ENCODE data around the gene EOLA1. TPM values are rescaled to one million over a fixed set of nuclear protein-coding genes. Genes with fewer than 3 reads are reported as not detected.
"Not testable (repeated sequence)": the region's sequence is repeated elsewhere in the genome, so short reads cannot be mapped to it uniquely, and the experiment has no call there.

EOLA1 gene
- total RNA-seq, 2 donors from 2014 or later, result 20.0 to 23.6 TPM

- DNase-seq; intact Hi-C loops (cut with DNase I); ATAC-seq: not testable (repeated sequence)
Observed at GRCh38 chrX:149537474-149537873, 3.3 kb upstream of the EOLA1 start.

- peak; percentile 71 to 75 for ATAC-seq
- peak; percentile 91 for DNase-seq
- intact Hi-C loops (cut with DNase I), result no loop called here
Observed at GRCh38 chrX:149539283-149540130, 1.3 kb upstream of the EOLA1 start.

GRCh38 chrX:149540131-149540620 is 636 bp upstream of the EOLA1 start:
- ATAC-seq (peak; percentile 80 to 85), DNase-seq (peak; percentile 95)
- intact Hi-C loops (cut with DNase I), result no loop called here

- no peak for DNase-seq
- intact Hi-C loops (cut with DNase I), result no loop called here
- ATAC-seq, result no peak
Observed at GRCh38 chrX:149541521-149542047, 772 bp downstream of the EOLA1 start.

- DNase-seq; intact Hi-C loops (cut with DNase I); ATAC-seq: not testable (repeated sequence)
Observed at GRCh38 chrX:149545545-149546543, 5.0 kb downstream of the EOLA1 start.

GRCh38 chrX:149546962-149547361 is 6.2 kb downstream of the EOLA1 start:
- intact Hi-C loops (cut with DNase I); ATAC-seq: not testable (repeated sequence)

GRCh38 chrX:149547782-149548181 is 7.0 kb downstream of the EOLA1 start:
- intact Hi-C loops (cut with DNase I); DNase-seq; ATAC-seq: not testable (repeated sequence)

More at GRCh38 chrX:149546962-149547361, 6.2 kb downstream of the EOLA1 start:
- DNase-seq, result not testable (repeated sequence)

GRCh38 chrX:149549701-149550100 is 8.9 kb downstream of the EOLA1 start, which contains the start of gene HSFX3:
HSFX3 (minus strand) TSS chrX:149549924; CDS start chrX:149549852, 72 bp downstream.
- DNase-seq; ATAC-seq; intact Hi-C loops (cut with DNase I): not testable (repeated sequence)

- ATAC-seq; DNase-seq; intact Hi-C loops (cut with DNase I): not testable (repeated sequence)
Observed at GRCh38 chrX:149550454-149550853, 9.6 kb downstream of the EOLA1 start.

GRCh38 chrX:149551245-149551938 is 10.6 kb downstream of the EOLA1 start:
- ATAC-seq; intact Hi-C loops (cut with DNase I); DNase-seq: not testable (repeated sequence)

- intact Hi-C loops (cut with DNase I); DNase-seq; ATAC-seq: not testable (repeated sequence)
Observed at GRCh38 chrX:149551939-149552248, 11.1 kb downstream of the EOLA1 start.

- intact Hi-C loops (cut with DNase I), result not testable (repeated sequence)
Observed at GRCh38 chrX:149555251-149555650, 14.4 kb downstream of the EOLA1 start.

GRCh38 chrX:149563359-149563758 is 22.5 kb downstream of the EOLA1 start:
- DNase-seq (no peak), ATAC-seq (no peak)
- intact Hi-C loops (cut with DNase I), result loop anchor here in 1 of 2 donors (10.0 kb wide), 1 partner anchor 81 kb away; no protein-coding TSS in a partner anchor

More at GRCh38 chrX:149555251-149555650, 14.4 kb downstream of the EOLA1 start:
- DNase-seq, ATAC-seq: not testable (repeated sequence)

GRCh38 chrX:149567621-149568417 is 27.0 kb downstream of the EOLA1 start:
- DNase-seq, result no peak

GRCh38 chrX:149568701-149569296 is 28.0 kb downstream of the EOLA1 start:
- intact Hi-C loops (cut with DNase I), result loop anchor here in 1 of 2 donors (10.0 kb wide), 1 partner anchor 76 kb away; no protein-coding TSS in a partner anchor
- no peak for ATAC-seq
- DNase-seq, result no peak

More at GRCh38 chrX:149567621-149568417, 27.0 kb downstream of the EOLA1 start:
- intact Hi-C loops (cut with DNase I), result loop anchor here in 1 of 2 donors (10.0 kb wide), 1 partner anchor 77 kb away; no protein-coding TSS in a partner anchor
- no peak for ATAC-seq

- intact Hi-C loops (cut with DNase I), result loop anchor here in 1 of 2 donors (10.0 kb wide), 1 partner anchor 75 kb away; no protein-coding TSS in a partner anchor
- no peak for ATAC-seq
- no peak for DNase-seq
Observed at GRCh38 chrX:149569770-149570169, 29.0 kb downstream of the EOLA1 start.

GRCh38 chrX:149570668-149571067 is 29.9 kb downstream of the EOLA1 start:
- DNase-seq (no peak), ATAC-seq (no peak)
- intact Hi-C loops (cut with DNase I), result no loop called here

Data from left cardiac atrium (tissue), 4 donors.